Frontal cortex (tissue), 4 donors: ENCODE measurements around the gene SIVA1. TPM values are rescaled to one million over a fixed set of nuclear protein-coding genes. Genes with fewer than 3 reads are reported as not detected.
"Not testable (repeated sequence)": the region's sequence is repeated elsewhere in the genome, so short reads cannot be mapped to it uniquely, and the experiment has no call there.

Source experiments
- DNase-seq, 2 donors: peaks; one replicate each; pipeline ENCODE4 v3.0.0; 2012; ENCODE audit warnings: low spot score in 2 of 2
- FAIRE-seq: peaks from 2 replicates; lab custom pipeline; 2012; peaks lifted over from hg19 to GRCh38; lab: Jason Lieb, UNC
- total RNA-seq: library from RNA; depleted of rRNA; stranded (reverse); fragments of >200 nt; gene quantifications from one replicate; pipeline ENCODE4 v1.2.3, GENCODE V29; 2014
- donor health status: control.
- donor health status: control.
- donor health status: control.

The SIVA1 gene
- total RNA-seq, 1 donor from 2014 or later, result 20.4 TPM

DNA sequence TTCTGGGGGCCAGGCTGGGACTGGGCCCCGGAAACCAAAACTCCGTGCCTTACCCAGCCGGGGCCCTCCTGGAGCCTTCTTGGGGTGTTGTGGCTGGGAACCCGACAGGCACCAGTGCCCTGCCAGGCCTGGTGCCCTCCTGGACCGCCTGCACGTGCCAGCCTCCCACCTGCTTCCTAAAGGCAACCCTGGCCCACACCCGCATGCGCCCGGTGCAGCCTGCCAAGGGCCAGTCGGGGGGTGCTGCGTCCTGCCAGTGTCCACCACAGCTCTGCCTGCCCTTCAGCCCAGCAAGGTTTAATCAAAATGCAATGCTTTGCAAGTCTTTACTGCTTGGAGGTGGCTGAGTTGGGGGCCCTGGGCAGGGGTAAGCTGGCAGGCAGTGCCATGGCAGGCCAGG lies 34.1 kb upstream of the SIVA1 start:
- FAIRE-seq, result no peak

DNA sequence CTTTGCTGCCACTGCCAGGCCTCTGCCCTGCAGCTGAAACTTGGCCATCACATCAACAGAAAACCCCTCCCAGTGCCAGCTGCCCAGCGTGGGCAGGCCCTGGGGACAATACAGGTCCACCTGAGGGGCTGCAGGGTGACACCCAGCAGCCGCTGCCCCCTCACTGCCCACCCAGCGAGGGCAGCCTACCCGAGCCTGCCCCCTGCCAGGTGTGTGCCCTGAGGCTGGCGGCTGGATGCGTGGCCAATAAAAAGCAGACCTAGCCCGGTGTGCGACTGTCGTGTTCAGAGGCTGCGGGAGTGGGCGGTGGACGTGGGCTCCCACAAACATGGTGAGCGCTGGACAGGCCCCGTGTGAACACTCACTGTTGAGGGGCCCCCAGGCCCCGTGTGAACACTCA lies 33.6 kb upstream of the SIVA1 start:
- DNase-seq, result no peak
- FAIRE-seq, result no peak

More for the DNA sequence above, 34.1 kb upstream of the SIVA1 start:
- no peak for DNase-seq

DNA sequence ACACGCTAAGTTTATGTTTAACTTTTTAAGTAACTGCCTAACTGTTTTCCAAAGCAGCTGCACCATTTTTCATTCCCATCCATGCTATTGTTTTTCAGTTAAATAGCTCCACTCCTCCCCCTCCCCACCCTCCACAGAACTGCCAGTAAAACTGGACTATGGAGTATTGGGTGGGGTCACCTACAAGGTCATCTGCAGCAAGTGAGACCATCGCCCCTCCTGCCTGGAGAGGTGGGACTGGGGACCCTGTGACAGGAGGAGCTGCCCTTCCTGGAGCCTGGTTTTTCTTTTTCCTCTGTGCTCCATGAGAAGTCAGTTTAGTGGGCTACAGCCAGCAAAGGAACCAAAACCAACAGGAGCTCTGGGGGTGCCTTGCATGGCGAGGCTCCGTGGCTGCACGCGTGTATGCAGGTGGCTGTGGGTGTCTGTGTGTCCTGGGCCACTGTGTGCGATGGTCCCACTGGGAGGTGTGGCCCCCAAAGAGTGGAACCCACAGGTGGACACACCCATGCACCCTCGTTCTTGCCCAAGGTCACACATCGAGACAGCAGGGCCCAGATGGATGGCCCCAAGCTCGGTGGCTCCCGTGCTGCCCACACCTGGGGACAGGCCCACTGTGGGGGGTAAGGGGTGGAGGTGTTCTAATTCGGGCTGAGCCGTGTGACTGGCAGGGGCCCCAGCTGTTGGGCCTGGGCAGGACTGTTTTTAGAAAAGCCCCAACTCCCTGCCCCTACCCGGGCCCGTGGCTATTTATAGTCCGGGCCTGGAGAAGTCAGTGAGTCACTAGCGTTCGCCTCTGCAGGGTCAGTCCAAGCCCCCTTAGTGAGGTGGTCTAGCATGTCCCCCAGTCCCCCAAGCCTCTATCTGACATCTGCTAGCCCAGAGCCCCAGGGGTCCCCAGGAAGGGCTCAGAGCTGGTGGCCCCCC lies 31.2 kb upstream of the SIVA1 start:
- FAIRE-seq (no peak), DNase-seq (peak in 1 of 2 donors; percentile 36)

DNA sequence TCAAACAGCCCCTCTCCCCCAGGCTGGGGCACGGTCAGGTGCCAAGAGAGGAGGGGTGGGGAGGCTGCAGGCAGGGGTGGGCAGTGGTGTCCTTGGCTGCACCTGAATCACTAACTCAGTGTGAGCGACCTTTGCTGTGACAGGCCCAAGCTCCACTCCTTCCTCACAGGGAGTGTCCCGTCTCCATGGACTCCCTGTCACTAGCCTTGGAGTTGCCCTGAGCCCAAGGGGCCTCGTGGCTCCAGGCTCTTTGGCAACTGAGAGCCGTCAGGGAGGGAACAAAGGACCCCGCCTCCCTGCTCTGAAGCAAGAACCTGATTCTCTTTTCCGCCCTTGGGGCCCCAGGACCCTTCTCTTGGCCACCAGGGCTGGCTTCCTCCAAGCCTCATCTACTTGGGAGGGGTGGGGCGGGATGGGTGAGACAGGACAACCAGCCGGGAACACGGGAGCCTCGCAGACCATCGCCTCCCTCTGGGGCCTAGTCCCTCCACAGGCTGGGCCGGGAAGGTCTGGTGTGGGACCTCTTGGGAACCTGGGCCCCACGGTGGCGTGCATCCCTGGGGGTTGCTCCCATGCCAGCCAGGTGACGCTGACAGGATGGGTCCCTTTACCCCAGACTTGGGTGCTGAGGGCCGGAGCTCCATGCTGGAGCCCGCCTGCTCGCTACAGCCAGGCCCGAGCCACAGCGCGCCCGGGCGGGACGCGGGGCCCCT lies 29.9 kb upstream of the SIVA1 start:
- no peak for FAIRE-seq
- peak in 1 of 2 donors; percentile 41 for DNase-seq

DNA sequence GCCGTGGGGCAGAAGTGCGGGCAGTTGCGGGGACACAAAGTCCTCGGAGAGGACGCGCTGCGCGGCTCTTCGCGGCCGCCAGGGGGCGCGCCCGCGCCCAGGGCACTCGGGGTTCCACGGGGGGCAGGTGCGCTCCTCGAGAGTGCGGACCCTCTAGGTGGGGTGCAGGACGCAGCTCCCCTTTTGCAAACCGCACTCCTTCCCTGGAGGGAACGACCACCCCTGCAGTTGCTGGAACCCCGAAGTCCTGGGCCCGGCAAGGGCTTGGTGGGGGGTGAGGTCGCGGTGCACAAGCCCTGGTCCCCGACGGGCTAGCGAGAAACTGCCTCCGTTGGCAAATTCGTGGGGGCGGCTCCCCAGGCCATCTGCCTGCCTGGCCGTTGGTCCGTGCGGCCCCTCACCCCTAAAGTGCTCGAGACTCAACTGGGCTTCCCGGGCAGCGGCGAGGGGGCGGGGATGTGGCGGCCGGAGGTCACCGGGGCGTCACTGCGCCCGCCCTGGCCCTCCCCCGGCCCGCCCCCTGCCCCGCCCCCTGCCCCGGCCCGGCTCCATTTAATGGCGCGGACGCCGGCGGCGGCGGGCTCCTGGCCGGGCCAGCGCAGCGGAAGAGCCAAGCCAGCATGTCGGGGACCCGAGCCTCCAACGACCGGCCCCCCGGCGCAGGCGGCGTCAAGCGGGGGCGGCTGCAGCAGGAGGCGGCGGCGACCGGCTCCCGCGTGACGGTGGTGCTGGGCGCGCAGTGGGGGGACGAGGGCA lies 29.1 kb upstream of the SIVA1 start, which contains the start of gene ADSS1:
Gene ADSS1 (plus strand): TSS at position 579 of the 756 bp plus-strand sequence. CDS start 42 bp downstream, at position 621.
- FAIRE-seq, result no peak

DNA sequence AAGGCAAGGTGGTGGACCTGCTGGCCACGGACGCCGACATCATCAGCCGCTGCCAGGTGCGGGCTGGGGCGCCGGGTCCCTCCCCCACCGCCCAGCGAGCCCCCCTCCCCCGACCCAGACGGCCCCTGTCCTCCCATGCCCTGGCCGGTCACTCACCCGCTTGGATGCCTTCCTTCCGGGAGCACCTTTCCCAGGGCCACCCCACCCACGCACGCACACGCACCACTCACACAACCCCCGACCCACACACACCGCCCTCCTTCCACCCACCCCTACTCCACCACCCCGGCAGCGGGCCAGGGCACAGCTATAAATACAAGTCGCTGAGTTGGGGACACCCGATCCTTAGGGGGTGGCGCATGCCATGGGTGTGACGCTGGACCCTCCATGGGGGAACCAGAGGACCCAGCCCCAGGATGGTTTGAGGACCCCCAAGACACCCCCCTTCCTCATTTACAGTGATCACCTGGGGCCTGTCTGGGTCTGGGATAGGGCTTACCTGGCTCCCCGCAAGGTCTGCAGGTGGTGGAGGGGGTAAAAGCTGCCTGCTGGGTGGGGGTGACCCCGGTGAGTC lies 28.5 kb upstream of the SIVA1 start:
- no peak for FAIRE-seq
- peak; percentile 64 to 76 for DNase-seq

More for the DNA sequence above, 29.1 kb upstream of the SIVA1 start, which contains the start of gene ADSS1:
- DNase-seq, result peak; percentile 94 to 95

DNA sequence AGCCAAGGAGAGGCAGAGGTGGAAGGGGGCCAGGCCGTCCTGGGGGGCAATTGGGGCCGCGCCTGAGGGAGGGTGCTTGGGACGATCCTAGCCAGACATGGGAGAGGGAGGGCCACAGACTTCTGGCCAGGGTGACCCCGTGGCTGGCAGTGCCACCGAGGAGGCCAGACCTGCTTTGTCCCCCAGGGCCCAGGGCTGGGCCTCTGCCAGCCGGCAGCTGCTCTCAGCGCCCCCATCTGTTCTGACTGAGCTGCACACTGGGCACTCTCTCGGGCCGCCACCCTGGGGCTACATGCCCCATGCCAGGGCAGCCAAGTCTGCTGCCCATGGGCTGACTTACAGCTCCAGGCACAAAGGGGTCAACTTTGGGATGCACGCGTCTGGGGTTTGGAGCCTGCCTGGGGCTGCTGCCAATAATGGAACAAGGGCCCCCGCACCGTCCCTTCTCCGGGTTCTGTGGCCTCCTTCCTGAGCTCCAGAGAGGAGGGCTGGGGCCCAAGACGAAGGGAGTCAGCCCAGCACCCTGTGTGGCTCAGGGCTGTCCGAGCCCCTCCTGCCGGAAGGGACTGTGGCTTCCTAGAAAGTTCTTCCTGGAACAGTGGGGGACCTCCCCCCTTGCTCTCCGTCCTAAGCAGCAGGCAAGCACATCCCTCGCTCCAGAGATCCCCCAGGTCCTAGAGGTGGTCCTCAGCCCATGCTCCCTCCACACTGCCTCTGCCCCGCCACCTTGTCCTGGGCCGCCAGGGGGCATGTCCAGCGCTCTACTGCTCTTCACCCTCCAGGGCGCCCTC lies 27.8 kb upstream of the SIVA1 start:
- FAIRE-seq, result no peak
- peak in 1 of 2 donors; percentile 69 for DNase-seq

DNA sequence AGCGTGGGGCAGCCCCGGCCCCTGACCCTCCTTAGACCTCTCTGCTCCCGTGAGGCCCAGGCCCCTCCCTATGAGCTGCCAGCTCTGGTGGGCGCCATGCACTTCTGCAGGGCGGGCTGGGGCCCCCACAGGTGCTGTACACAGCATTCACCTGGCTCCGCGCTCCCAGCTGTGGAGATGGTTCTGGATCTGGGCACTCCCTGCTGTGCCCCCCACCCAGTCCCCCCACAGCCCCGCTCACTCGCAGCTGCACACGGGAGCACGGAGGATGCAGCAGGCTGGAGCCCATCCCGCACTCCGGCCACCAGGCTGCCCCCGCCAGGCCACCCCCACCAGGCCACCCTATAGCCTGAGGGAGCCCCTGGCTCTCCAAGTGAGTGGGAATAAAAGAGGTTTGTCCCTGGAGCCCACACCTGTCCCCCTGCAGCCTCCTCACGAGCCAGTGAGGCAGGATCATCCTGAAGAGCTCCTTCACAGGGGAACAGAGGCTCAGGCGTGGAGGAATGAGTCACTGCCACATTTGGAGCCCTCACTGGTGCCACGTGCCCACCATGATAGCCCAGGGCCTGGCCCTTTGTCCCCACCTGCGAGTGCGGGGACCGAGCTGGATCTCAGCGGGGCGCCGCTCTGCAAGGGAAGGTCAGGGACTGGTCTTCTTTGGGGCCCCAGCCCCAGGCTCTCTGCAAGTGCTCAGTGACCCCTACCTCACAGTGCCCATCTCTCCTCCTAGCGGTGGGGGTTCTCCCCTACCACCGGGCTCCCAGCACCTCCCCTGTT lies 27.0 kb upstream of the SIVA1 start:
- no peak for DNase-seq
- FAIRE-seq, result no peak

DNA sequence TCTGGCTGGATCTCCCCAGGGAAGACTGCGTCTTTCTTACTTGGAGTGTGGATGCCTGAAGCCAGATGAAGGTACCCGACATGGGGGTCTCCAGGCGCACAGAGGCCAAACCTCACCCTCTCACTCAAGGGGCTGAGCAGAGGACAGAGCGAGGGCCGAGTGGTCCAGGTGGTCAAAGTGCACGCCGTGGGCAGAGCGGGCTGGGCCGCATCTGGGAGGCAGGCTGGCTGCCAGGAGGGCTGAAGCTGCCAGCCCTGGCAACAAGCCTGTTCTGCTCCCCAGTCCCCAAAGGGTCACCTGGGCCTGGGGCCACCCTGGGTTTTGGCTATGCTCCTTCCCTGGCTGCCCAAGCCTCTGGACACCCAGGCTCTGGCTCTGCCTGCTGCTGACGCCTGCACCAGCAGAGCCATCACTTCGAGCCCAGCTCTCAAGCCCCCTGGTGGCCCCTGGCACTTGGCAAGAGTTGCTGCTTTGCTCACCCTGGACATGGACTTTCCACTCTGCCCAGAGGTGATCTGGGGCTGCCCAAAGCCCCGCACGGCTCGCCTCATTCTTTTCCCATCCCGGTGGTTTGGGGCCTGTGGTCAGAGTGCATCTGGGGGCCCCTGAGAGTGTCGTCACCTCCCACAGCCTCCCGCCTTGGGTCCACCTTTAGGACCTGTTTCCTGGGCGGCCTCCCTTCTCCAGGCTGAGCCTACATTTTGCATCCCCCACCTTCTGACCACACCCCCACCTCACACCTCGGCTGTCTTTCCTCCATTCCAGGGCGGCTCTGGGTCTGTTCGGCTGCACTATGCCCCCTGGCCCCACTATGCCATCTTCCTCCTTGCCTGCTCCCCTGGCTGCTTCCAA lies 26.1 kb upstream of the SIVA1 start:
- DNase-seq (no peak), FAIRE-seq (no peak)

DNA sequence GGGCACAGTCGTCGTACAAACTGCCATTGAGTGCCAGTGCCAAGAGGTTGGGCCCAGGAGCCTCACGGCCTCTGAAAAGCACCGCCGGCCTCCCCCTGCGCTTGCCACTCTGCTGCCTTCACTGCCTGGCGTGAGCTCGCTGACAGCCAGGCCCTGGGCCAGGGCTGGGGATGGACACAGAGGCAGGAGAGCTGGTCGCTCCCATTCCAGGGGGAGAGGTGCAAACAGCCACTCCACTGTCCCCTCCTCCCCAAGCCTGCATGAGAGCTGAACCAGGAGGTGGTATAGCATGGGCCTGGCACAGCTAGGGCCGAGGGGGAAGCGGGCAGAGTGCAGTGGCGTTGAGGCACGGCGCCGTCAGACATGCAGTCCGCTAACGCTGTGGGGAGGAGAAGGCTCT lies 24.3 kb upstream of the SIVA1 start:
- FAIRE-seq (no peak), DNase-seq (no peak)

DNA sequence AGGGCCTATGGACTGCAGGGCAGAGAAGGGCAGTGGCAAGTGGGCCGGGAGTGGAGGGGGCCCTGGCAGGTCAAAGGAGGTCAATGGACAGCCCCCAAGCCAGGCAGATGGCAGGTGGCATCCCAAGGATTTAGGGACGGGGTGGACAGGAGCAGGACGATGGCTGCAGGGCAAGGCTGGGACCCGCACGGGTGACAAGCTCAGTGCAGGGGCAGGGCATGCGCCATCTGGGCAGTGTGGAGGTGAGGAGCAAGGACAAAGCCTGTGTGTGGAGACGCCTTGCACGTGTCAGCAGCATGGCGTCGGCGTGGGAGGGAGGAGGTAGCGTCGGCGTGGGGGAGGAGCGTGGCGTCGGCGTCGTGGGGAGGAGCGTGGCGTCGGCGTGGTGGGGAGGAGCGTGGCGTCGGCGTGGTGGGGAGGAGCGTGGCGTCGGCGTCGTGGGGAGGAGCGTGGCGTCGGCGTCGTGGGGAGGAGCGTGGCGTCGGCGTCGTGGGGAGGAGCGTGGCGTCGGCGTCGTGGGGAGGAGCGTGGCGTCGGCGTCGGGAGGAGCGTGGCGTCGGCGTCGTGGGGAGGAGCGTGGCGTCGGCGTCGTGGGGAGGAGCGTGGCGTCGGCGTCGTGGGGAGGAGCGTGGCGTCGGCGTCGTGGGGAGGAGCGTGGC lies 23.6 kb upstream of the SIVA1 start:
- DNase-seq, FAIRE-seq: not testable (repeated sequence)

DNA sequence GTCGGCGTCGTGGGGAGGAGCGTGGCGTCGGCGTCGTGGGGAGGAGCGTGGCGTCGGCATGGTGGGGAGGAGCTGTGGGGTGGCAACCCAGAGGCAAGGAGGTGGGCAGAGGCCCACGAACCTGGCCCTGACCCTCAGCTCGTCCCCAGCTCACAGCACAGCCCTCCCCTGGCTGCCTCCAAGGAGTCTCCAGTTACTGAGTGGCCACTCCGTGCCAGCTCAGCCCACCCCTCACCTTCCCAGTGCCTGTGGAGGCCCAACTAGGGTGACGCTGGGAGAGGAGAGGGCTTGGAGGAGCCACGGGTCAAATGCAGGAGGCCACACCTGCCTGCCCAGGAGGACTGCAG lies 23.1 kb upstream of the SIVA1 start:
- FAIRE-seq, result no peak

DNA sequence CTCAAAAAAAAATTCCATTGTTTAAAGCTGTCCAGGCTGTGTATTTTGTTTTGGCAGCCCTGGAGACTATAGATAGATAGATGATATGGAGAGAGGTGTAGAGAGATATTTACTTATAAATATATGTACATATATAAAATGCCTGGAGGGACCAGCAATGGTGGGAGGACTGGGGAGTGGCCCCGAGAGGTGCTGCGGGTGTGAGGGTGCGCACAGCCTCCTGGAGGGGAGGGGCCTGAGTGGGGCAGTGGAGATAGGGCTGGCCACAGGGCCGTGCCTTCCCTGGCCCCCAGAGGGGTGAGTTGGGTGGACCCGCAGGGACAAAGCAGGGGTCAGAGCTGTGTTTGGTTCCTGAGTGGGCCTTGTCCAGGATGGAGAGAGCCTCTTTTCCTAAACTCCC lies 22.5 kb upstream of the SIVA1 start:
- no peak for DNase-seq
- no peak for FAIRE-seq

More for the DNA sequence above, 23.1 kb upstream of the SIVA1 start:
- no peak for DNase-seq

DNA sequence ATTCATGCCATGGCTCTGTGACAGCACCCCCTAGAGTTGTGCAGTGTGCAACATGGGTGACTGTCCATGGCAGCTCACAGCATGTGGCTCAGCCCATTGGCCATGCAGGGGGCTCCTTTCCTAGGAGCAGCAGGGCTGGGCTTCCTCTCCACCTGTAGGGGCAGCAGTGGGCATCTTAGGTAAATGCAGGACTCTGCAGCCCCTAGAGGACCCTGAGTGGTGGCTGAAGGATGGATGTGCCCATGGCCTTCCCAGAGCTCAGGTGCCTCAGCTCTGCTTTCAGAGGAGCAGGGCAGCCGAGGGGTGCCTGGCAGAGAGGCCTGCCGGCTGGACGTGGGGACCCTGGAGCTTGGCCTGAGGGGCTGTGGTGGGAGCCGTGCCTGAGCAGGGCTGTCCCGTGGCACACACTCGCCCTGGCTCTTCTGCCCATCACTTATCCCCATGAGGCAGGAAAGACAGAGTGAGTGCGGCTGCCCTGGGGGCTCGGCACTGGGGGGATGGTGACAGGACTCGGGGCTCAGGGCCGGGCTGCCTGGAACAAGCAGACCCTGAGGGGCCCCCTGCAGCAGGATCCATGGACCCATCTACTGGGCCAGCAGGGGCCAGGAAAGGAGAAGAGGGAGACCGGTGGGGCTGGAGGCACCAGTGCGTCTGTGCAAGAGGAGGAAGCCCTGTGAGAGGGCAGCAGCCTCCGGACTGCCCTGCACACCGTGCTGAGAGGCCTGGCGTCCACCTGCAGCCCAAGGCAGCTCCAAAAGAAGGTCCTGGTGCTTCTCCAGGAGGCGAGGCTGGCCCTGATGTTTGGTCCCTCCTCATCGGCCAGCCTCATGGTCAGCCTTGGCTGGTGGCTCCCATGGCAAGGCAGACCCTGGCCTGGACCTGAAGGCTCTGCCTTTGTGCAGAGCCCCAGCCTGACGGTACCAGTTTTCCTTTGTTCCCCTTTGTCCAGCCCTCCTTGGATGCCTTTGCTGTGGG lies 21.3 kb upstream of the SIVA1 start:
- DNase-seq, result no peak
- no peak for FAIRE-seq

DNA sequence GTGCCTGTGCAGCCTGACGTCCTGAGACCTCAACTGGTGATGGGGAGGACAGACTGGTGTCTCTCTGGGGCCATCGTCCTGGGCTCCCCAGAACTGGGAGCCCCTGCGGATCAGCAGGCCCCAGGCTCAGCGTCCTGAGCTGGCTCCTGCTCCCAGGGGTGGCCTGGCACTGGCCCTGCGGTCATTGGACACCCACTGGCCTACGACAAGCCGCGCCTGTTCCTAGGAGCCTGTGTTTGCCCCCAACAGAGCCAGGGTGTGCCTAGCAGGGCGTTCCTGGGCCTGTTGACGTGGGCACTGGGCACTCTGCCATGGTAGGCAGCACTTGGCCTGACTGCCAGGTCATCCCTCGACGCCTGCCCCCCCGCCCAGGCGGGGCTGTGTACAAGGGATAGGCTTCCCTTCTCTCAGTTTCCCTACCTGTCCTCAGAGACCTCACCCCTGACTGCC lies 20.6 kb upstream of the SIVA1 start:
- DNase-seq, result no peak
- FAIRE-seq, result no peak
